ENCODE data around the gene ANO2. TPM values are rescaled to one million over a fixed set of nuclear protein-coding genes. Genes with fewer than 3 reads are reported as not detected.

The ANO2 gene
- total and polyA plus RNA-seq, 7 experiments from 2014 or later = not detected

GRCh38 chr12:5870183-5870582, 74.9 kb downstream of the ANO2 start:
- Mint-ChIP-seq H3K4me1 (no peaks in the 10 kb centered on the region), H3K27me3 (peaks cover 0 to 12% (median 8%) of the 10 kb centered on the region in 5 donors), H3K27ac (no peak overlapping the region), H3K4me3 (no peak overlapping the region), H3K9me3 (no peaks in the 10 kb centered on the region), H3K36me3 (no peaks in the 10 kb centered on the region)
- Histone ChIP-seq H3K9me3 (ENCODE audit: control insufficient read depth in 2 of 3, low read length in 3 of 3) (no peaks in the 10 kb centered on the region), H3K4me1 (ENCODE audit: control insufficient read depth in 2 of 2, insufficient read depth in 2 of 2, low read length in 2 of 2) (no peaks in the 10 kb centered on the region), H3K36me3 (ENCODE audit: control insufficient read depth in 2 of 3, insufficient read depth in 3 of 3, low read length in 3 of 3) (no peaks in the 10 kb centered on the region), H3K4me3 (ENCODE audit: low read length) (no peak overlapping the region), H3K27me3 (ENCODE audit: control insufficient read depth in 2 of 2, insufficient read depth in 2 of 2, low read length in 2 of 2) (no peaks in the 10 kb centered on the region), H3K27ac (ENCODE audit: low read depth, low read length) (no peak overlapping the region)
- intact Hi-C loops (cut with micrococcal nuclease) = no loop called here
- ChIA-PET CTCF (no interaction called here), POLR2A (no interaction called here)
- DNase-seq (no peak), ATAC-seq (no peak)

DNA sequence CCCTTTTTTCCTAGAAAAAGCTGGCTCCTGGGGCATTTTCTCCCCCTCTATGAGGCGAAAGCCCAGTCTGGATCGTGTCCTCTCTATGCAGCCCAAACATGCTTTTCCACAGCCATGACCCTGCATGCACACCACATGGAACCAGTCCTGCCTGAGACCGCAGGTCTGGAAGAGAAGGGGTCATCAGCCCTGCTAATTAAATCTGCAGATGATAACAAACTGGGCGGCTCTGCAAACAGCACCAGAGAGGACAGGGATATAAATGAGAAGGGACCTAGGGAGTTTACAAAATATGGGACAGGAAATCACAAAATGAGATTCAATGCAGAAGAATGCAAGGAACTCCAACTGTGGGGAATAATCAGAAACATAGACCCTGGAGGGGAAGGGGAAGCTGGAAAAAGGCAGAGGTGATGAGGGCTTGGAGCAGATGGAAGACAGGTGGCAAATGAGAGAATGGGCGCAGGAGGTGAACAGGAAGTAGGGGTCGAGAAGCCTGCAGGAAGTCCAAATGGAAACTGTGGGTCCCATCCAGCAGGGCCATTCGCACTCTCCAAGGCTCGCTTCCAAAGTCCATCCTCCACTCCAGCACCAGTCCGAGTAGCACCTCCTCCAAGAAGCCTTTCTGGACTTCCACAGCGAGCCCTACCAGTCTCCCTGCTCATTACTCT, 76.3 kb downstream of the ANO2 start:
- H3K4me3 ChIP-seq (ENCODE audit: low read length) = no peak overlapping the region
- POLR2A ChIA-PET = no interaction called here

GRCh38 chr12:5865397-5865796, 79.7 kb downstream of the ANO2 start:
- Histone ChIP-seq H3K27me3 (ENCODE audit: control insufficient read depth in 2 of 2, insufficient read depth in 2 of 2, low read length in 2 of 2) (no peaks in the 10 kb centered on the region), H3K36me3 (ENCODE audit: control insufficient read depth in 2 of 3, insufficient read depth in 3 of 3, low read length in 3 of 3) (no peaks in the 10 kb centered on the region), H3K9me3 (ENCODE audit: control insufficient read depth in 2 of 3, low read length in 3 of 3) (no peaks in the 10 kb centered on the region), H3K4me3 (ENCODE audit: low read length) (no peak overlapping the region), H3K4me1 (ENCODE audit: control insufficient read depth in 2 of 2, insufficient read depth in 2 of 2, low read length in 2 of 2) (no peaks in the 10 kb centered on the region), H3K27ac (ENCODE audit: low read depth, low read length) (no peak overlapping the region)
- ChIA-PET POLR2A (no interaction called here), CTCF (no interaction called here)
- Mint-ChIP-seq H3K4me1 (no peaks in the 10 kb centered on the region), H3K4me3 (no peak overlapping the region), H3K27me3 (peaks cover 0 to 13% (median 0%) of the 10 kb centered on the region in 5 donors), H3K9me3 (no peaks in the 10 kb centered on the region), H3K27ac (no peak overlapping the region), H3K36me3 (no peaks in the 10 kb centered on the region)
- DNase-seq = no peak
- ATAC-seq = no peak
- intact Hi-C loops (cut with micrococcal nuclease) = no loop called here

More for the DNA sequence above, 76.3 kb downstream of the ANO2 start:
- intact Hi-C loops (cut with micrococcal nuclease) = no loop called here
- Mint-ChIP-seq H3K4me3 (no peak overlapping the region), H3K36me3 (no peaks in the 10 kb centered on the region), H3K27ac (no peak overlapping the region), H3K9me3 (no peaks in the 10 kb centered on the region), H3K27me3 (peaks cover 0 to 7% (median 0%) of the 10 kb centered on the region in 5 donors), H3K4me1 (no peaks in the 10 kb centered on the region)
- H3K36me3 ChIP-seq (ENCODE audit: control insufficient read depth in 2 of 3, insufficient read depth in 3 of 3, low read length in 3 of 3) = no peaks in the 10 kb centered on the region
- H3K4me1 ChIP-seq (ENCODE audit: control insufficient read depth in 2 of 2, insufficient read depth in 2 of 2, low read length in 2 of 2) = no peaks in the 10 kb centered on the region
- H3K9me3 ChIP-seq (ENCODE audit: control insufficient read depth in 2 of 3, low read length in 3 of 3) = no peaks in the 10 kb centered on the region
- H3K27ac ChIP-seq (ENCODE audit: low read depth, low read length) = no peak overlapping the region
- H3K27me3 ChIP-seq (ENCODE audit: control insufficient read depth in 2 of 2, insufficient read depth in 2 of 2, low read length in 2 of 2) = no peaks in the 10 kb centered on the region
- CTCF ChIA-PET = no interaction called here
- DNase-seq = no peak
- no peak for ATAC-seq

GRCh38 chr12:5864972-5865371, 80.1 kb downstream of the ANO2 start:
- Mint-ChIP-seq H3K9me3 (peaks cover 0 to 4% (median 0%) of the 10 kb centered on the region in 11 donors), H3K27ac (no peak overlapping the region), H3K4me3 (no peak overlapping the region), H3K27me3 (peaks cover 0 to 17% (median 3%) of the 10 kb centered on the region in 5 donors), H3K36me3 (no peaks in the 10 kb centered on the region), H3K4me1 (no peaks in the 10 kb centered on the region)
- no peaks in the 10 kb centered on the region for H3K36me3 ChIP-seq (ENCODE audit: control insufficient read depth in 2 of 3, insufficient read depth in 3 of 3, low read length in 3 of 3)
- no peaks in the 10 kb centered on the region for H3K4me1 ChIP-seq (ENCODE audit: control insufficient read depth in 2 of 2, insufficient read depth in 2 of 2, low read length in 2 of 2)
- H3K27me3 ChIP-seq (ENCODE audit: control insufficient read depth in 2 of 2, insufficient read depth in 2 of 2, low read length in 2 of 2) = no peaks in the 10 kb centered on the region
- H3K4me3 ChIP-seq (ENCODE audit: low read length) = no peak overlapping the region
- intact Hi-C loops (cut with micrococcal nuclease) = no loop called here
- H3K9me3 ChIP-seq (ENCODE audit: control insufficient read depth in 2 of 3, low read length in 3 of 3) = no peaks in the 10 kb centered on the region
- ATAC-seq (no peak), DNase-seq (no peak)
- ChIA-PET POLR2A (no interaction called here), CTCF (no interaction called here)
- H3K27ac ChIP-seq (ENCODE audit: low read depth, low read length) = no peak overlapping the region

GRCh38 chr12:5864301-5864700, 80.8 kb downstream of the ANO2 start:
- Mint-ChIP-seq H3K27ac (no peak overlapping the region), H3K4me1 (no peaks in the 10 kb centered on the region), H3K27me3 (peaks cover 0 to 19% (median 5%) of the 10 kb centered on the region in 5 donors), H3K4me3 (no peak overlapping the region), H3K36me3 (no peaks in the 10 kb centered on the region), H3K9me3 (peaks cover 0 to 4% (median 0%) of the 10 kb centered on the region in 11 donors)
- H3K4me1 ChIP-seq (ENCODE audit: control insufficient read depth in 2 of 2, insufficient read depth in 2 of 2, low read length in 2 of 2) = no peaks in the 10 kb centered on the region
- CTCF ChIA-PET = no interaction called here
- POLR2A ChIA-PET = no interaction called here
- intact Hi-C loops (cut with micrococcal nuclease) = no loop called here
- no peaks in the 10 kb centered on the region for H3K9me3 ChIP-seq (ENCODE audit: control insufficient read depth in 2 of 3, low read length in 3 of 3)
- H3K27ac ChIP-seq (ENCODE audit: low read depth, low read length) = no peak overlapping the region
- DNase-seq (no peak), ATAC-seq (no peak)
- no peaks in the 10 kb centered on the region for H3K36me3 ChIP-seq (ENCODE audit: control insufficient read depth in 2 of 3, insufficient read depth in 3 of 3, low read length in 3 of 3)
- H3K4me3 ChIP-seq (ENCODE audit: low read length) = no peak overlapping the region
- H3K27me3 ChIP-seq (ENCODE audit: control insufficient read depth in 2 of 2, insufficient read depth in 2 of 2, low read length in 2 of 2) = no peaks in the 10 kb centered on the region

- Histone ChIP-seq H3K27me3 (ENCODE audit: control insufficient read depth in 2 of 2, insufficient read depth in 2 of 2, low read length in 2 of 2) (no peaks in the 10 kb centered on the region), H3K4me1 (ENCODE audit: control insufficient read depth in 2 of 2, insufficient read depth in 2 of 2, low read length in 2 of 2) (no peaks in the 10 kb centered on the region), H3K4me3 (ENCODE audit: low read length) (no peak overlapping the region), H3K9me3 (ENCODE audit: control insufficient read depth in 2 of 3, low read length in 3 of 3) (no peaks in the 10 kb centered on the region), H3K36me3 (ENCODE audit: control insufficient read depth in 2 of 3, insufficient read depth in 3 of 3, low read length in 3 of 3) (no peaks in the 10 kb centered on the region), H3K27ac (ENCODE audit: low read depth, low read length) (no peak overlapping the region)
- DNase-seq (no peak), ATAC-seq (no peak)
- ChIA-PET POLR2A (no interaction called here), CTCF (no interaction called here)
- Mint-ChIP-seq H3K4me3 (no peak overlapping the region), H3K27ac (no peak overlapping the region), H3K9me3 (peaks cover 0 to 4% (median 0%) of the 10 kb centered on the region in 11 donors), H3K4me1 (no peaks in the 10 kb centered on the region), H3K27me3 (peaks cover 0 to 23% (median 5%) of the 10 kb centered on the region in 5 donors), H3K36me3 (no peaks in the 10 kb centered on the region)
- intact Hi-C loops (cut with micrococcal nuclease) = no loop called here
Measured at GRCh38 chr12:5861416-5861815, 83.6 kb downstream of the ANO2 start.

- H3K27ac Mint-ChIP-seq = no peak overlapping the region
- ATAC-seq (no peak), DNase-seq (no peak)
- no peaks in the 10 kb centered on the region for H3K36me3 Mint-ChIP-seq
- H3K4me3 ChIP-seq (ENCODE audit: low read length) = no peak overlapping the region
- no peaks in the 10 kb centered on the region for H3K4me1 Mint-ChIP-seq
- ChIA-PET POLR2A (no interaction called here), CTCF (no interaction called here)
- H3K27me3 ChIP-seq (ENCODE audit: control insufficient read depth in 2 of 2, insufficient read depth in 2 of 2, low read length in 2 of 2) = no peaks in the 10 kb centered on the region
- H3K9me3 ChIP-seq (ENCODE audit: control insufficient read depth in 2 of 3, low read length in 3 of 3) = no peaks in the 10 kb centered on the region
- H3K36me3 ChIP-seq (ENCODE audit: control insufficient read depth in 2 of 3, insufficient read depth in 3 of 3, low read length in 3 of 3) = no peaks in the 10 kb centered on the region
- H3K4me1 ChIP-seq (ENCODE audit: control insufficient read depth in 2 of 2, insufficient read depth in 2 of 2, low read length in 2 of 2) = no peaks in the 10 kb centered on the region
- intact Hi-C loops (cut with micrococcal nuclease) = no loop called here
- peaks cover 4 to 30% (median 16%) of the 10 kb centered on the region in 5 donors for H3K27me3 Mint-ChIP-seq
- no peak overlapping the region for H3K4me3 Mint-ChIP-seq
- H3K27ac ChIP-seq (ENCODE audit: low read depth, low read length) = no peak overlapping the region
- peaks cover 0 to 4% (median 0%) of the 10 kb centered on the region in 11 donors for H3K9me3 Mint-ChIP-seq
Measured at GRCh38 chr12:5856692-5857091, 88.4 kb downstream of the ANO2 start.

Measured in naive thymus-derived CD4-positive, alpha-beta T cell (primary cell).